ENCODE data around the gene CACNB2.
"Not testable (repeated sequence)": the region's sequence is repeated elsewhere in the genome, so short reads cannot be mapped to it uniquely, and the experiment has no call there.

The CACNB2 gene

DNA sequence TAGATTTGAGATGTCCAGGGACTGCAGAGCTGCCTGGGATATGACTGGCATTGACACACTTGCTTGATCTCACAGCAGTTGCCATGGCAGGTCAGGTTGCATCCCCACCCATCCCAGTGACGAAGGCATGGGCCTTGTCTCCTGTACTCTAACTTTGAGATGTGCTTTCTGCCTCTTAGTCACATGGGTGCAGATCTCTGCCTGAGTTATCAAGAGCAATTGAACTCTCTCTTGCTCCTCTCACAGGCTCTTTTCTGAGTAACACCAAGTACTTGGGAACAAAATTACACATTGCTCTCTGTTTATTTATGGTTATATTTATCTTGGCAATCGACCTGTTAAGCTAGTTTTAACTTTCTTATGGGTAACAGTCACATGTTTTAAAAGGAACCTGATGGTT, 273.8 kb downstream of the CACNB2 start:
- DNase-seq: no peak

DNA sequence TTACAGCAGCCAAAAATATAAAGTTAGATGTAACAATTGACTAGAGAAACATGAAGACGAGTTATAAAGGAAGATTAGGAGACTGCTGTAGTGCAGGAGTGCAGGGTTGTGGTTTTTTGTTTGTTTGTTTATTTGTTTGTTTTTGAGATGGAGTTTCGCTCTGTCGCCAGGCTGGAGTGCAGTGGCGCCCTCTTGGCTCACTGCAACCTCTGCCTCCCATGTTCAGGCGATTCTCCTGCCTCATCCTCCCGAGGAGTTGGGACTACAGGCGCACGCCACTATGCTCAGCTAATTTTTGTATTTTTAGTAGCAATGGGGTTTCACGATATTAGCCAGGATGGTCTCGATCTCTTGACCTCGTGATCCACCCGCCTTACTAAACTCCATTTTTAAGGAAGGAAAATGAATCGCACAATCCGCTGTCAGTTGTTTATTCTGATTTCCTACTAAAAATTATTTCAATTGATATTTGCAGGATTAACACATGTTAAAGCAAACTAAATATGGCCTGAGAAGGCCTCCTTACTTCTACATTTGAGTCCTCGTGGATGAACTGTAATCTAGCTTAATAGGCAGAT, 277.8 kb downstream of the CACNB2 start:
- no peak for DNase-seq

DNA sequence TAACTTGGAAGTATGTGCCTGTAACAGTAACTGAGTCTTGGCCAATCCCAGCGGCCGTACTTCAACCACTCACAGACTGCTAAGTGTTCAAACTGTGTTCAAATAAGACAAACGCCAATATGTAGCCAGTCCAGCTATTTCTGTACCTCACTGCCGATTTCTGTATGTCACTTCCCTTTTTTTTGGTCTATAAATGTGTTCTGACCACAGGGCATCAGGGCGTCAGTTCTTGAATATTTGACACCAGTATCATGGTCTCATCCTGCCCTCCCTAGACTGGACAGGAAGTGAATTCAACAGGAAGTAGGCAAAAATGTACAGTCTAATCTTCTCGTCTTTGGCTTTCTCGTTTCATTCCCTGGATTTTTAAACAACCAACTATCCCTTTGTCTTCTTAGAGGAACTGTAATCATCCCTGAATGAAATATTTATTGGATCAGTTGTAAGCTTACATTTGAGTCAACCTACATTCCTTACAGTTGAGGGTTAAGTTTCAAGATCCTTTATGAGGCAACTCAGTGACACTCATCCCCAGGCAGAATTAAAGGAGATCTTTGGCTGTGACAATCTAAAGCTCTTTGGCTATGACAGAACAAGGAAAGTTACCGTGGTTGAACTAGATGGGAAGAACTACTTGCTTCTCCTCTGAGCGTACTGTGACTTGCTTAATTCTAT, 278.5 kb downstream of the CACNB2 start:
- DNase-seq: no peak

DNA sequence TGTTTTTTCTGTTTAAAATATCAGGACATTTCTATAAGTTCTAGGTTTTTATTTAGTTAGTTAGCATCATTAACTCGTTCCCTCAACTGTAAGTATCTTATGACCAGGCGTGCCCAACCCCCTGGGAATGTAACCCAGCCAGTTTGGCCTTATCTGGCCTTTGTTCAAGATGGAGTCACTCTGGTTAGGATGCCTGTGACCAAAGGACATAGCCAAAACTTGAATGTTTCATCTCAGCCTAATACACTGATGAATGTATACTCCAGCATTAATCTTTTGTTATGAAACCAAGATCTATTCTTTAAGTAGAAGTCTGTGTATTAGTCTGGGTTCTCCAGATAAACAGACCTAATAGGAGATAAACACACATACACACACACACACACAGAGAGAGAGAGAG, 279.7 kb downstream of the CACNB2 start:
- DNase-seq: no peak

DNA sequence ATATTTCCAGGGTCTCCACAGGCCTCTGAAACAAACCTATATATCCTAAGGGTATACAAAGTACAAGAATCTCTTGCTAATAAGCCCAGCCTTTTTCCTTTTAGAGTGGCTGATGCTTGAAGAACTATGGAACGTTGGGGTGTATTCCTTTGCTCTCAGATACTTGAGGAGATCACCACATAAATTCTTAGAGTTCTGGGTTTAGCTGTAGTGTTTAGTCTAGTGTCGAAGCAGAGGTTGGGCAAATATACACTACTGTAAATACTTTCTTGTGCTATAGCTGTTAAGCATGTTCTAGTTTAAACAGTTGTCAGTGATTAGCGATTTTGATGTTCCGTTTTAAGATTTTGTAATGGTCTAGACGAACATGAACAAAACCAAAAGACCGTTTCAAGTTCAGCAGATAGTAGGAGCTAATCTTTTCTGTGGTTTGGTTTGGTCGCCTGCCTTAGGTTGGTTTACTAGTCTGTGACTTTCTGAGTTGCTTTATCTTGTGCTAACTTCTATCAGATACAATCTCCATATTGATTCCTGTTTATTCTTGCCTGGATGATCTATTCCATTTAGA, 281.6 kb downstream of the CACNB2 start:
- no peak for DNase-seq

DNA sequence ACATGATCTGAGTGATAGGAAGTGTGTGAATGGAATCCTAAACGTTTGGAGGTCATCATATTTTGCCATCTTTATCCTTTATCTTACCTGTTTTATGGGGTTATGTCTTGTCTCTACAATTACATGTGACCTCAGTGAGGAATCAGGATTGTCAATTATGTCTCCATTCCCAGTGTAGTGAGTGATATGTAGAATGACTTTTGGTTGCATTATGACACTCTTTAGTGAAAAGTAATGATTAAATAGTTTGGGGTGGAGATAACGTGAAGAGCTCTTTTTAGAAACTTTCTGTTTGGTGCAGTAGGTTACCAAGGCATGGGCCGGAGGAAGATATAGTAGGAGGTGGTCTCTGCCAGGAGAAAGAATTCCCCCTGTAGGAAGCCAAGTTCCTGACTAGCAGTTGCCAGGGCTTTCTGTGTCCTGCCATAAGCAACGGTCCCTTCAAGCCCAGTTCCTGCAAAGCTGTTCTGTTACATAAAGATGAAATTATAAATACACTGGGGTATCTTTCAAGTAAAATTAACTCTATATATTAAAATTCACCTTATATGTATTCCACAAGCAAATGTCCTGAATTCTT, 282.9 kb downstream of the CACNB2 start:
- no peak for DNase-seq

DNA sequence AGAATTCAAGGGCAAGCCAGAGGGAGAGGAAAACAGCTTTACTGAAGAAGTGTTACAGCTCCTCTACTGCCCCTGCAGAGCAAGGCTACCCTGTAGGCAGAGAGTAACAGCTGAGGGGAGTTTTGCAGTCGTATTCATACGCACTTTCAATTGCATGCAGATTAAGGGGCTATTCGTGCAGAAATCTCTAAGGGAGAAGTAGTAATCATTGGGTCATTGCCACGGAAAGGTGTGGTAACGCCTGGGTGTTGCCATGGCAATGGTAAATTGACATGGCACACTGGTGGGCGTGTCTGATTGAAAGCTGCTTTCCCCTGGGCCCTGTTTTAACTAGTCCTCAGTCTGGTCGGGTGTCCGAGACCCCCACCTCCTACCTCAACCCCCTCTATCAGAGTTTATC, 284.0 kb downstream of the CACNB2 start:
- no peak for DNase-seq

DNA sequence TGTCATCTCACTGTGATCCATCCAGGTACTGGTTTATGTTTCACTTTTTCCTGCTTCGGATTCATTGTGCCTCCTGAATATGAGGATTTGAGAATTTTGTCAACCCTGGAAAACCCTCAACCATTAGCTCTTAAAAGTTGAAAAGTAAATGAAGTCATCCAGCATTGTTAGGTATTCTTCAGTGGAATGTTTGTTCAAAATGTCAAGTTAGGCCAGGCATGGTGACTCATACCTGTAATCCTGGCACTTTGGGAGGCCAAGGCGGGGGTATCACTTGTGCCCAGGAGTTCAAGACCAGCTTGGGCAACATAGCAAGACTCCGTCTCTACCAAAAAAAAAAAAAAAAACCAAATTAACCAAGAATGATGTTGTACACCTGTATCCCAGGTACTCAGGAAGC, 289.1 kb downstream of the CACNB2 start:
- DNase-seq: no peak

DNA sequence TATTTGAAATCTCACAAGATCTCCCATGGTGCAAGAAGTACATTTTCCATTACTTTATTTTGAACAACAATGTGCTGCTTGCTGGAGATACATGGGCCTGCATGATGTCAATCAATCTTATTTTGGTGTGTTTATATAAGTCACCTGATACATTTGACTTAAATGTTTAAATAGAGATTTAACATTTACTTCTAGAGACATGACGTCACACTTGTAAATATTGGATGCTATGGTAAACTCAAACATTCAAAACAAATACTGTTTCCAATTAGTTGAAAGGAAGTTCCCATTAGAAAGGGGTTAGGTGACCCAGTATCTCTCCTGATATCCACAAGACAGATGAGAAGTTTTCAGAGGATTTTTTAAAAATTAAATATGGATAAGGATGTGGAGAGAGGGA, 296.7 kb downstream of the CACNB2 start:
- no peak for DNase-seq

DNA sequence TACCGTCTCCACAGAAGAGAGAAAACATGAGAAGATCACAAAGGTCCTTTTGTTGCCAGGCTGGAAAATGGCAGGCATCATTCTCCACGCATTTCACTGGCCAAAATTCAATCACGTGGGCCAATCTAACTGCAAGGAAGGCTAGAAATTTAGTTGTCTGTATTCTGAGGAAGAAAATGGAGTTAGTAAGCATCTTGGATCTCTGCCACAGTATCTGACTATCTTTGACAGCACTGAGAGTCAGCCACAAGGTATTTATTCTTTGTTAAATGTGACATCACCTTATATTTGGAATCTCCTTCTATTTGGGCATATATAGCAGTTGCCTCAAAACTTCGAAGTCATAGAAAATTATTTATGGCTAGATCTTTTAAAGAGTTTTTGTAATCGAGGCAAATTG, 297.3 kb downstream of the CACNB2 start:
- DNase-seq: no peak

DNA sequence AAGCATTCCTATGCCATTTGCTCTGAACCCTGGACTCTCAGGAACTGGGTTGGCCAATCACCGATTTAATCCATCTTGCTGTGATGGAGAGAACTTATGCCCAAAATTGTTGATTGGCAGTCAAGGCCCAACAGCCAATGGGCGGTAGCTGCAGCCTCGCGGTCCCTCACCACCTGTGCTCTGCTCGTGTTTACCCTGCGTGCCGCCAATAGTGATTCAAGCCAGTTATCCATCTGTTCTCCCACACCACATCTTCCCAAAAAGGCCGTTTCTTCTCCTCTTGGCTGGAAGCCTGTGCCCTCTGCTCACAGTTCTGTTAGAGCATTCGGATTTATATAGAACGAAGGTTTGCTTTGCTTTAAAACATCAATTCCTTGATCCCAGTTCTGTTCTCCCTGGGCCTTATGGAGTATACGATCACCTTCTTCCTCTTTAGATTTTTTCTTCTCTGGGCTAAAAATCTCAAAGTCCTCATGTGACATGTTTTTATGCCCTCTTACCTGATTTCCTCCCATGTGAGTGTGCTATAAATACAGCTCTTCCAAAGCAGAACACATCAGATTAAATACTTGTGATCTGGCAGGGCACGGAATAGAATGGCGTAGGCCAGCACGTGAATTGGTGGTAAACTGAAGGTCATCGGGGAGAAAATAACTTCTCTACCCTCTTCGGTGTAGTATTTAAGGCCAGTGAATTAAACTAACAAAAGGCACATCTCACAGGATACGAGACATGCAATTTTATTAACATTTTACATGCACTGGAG, 298.3 kb downstream of the CACNB2 start:
- no peak for DNase-seq

DNA sequence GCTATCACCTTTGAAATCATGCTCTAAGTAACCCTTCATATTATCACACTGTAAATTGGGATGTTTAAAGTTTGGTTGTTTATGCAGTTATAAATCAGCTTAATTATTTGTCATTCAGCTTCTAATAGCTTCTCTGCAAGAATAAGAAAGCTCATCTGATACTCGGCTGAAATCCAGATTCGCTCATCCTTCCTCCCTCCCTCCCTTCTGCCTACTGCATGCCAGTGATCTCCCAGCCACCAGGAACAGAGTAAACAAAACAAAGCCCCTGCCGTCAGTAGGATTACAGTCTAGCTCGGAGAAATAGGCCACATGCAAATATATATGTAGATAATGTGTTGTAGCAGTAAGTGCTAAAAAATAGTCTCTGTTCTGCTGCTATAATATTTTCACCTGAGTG, 299.4 kb downstream of the CACNB2 start:
- no peak for DNase-seq

DNA sequence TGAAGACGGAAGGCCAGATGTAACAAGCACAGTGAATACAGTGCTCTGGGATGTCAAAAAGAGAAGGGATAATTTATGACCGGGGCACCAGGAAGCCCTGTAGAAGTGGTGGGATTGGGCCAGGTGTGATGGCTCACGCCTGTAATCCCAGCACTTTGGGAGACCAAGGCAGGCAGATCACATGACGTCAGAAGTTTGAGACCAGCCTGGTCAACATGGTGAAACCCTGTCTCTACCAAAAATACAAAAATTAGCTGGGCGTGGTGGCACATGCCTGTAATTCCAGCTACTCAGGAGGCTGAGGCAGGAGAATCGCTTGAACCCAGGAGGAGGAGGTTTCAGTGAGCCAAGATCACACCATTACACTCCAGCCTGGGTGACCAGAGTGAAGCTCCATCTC, 305.4 kb downstream of the CACNB2 start:
- not testable (repeated sequence) for DNase-seq

DNA sequence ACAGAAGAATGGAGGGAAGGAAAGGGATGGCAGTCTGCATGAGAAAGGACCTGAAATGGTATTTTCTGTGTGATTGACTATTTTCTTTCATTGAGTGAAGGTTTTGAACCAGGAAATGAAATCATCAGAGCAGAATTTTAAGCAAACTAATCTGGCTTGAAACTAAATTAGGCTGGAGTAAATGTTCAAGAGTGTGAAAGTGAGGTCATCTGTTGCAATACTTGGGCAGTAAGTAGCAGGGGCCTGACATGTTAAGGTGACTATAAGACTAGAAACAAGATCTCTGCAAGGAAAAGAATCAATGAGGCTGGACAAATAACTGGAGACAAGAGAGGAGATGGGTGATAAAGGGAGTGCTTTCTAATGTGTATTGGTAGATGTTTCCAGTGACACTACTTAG, 306.0 kb downstream of the CACNB2 start:
- DNase-seq: no peak

DNA sequence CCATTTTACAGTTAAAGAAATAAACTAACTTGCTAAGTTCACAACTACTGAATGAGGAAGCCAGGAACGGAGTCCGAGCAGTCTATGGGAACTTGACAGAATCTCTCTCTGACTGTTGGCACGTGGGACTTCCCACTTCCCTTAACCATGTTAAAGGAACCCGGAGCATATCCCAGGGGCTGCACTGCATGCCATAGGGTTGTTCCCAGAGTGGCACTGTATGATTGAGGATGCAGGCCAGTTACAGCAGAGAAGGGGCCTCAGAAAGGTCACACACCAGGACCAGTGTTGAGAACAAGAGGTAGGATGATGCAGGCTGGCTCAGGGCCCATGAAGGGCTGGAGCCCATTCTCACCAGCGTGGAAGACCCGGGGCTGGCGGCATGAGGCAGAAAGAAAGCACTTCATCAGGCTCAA, 309.4 kb downstream of the CACNB2 start:
- no peak for DNase-seq

DNA sequence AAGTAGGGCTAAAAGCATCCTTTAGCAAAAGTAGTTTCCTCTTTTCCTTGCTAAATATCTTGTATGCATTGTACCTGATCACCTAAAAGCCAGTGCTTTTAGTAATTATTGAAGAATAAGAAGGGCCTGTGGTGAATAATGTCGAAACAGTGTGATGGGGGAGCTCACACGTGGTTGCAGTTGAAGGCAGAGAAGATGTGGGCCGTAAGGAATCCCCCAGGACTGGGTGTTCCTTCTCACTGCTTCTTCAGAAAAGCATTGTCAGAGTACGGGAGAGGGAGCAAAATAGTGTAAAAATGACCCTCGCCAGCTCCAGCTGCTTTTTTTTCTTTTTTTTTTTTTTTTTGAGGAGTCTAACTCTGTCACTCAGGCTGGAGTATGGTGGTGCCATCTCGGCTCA, 310.1 kb downstream of the CACNB2 start:
- no peak for DNase-seq

DNA sequence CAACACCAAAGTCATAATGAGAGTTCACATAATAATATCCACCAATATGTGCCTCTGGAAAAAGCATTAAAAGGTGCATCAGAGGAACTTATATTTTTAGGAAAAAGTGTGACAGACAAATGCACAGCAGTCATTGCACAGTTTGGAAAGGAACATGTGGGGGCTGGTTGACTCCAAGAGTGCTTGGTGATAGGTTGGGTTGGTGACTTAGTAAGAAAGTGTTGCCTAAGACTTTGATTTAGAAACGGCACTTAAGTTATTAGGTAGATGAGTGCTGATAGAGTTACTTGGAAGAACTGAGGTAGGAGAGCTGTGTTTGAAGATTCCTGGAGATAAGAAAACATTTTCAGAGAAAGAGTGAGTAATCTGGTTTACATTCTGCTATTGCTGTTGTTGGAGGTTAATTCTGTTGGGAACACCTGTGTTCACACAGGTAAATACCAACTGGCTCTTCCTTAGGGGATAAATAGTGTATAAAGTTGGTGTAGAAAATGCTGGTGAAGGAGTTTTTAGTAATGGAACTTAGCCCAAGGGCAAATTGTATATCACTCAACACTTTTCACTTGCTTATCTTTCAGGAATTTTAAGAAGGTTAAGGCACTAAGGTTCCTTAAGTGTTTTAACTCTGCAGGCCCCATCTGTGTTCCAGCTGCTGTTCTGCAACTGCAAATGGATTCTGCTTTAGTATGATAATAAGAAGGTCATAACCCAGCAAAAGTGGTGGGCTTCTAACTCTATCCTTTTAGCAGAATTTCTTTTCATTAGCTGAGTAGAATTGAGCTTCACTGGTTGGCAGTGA, 315.1 kb downstream of the CACNB2 start:
- DNase-seq: no peak

DNA sequence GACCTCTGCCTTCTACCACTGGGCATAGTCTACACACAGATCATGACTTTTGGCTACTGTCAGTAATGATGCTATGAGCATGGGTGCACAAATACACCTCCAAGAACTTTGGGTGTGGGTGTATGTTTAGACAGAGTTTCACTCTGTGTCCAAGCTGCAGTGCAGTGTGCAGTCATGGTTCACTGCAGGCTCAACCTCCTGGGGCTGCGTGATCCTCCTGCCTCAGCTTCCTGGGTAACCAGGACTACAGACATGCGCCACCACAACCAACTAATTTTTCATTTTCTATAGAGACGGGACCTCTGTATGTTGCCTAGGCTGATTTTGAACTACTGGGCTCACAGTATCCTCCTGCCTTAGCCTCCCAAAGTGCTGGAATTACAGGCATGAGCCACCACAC, 316.8 kb downstream of the CACNB2 start:
- no peak for DNase-seq

DNA sequence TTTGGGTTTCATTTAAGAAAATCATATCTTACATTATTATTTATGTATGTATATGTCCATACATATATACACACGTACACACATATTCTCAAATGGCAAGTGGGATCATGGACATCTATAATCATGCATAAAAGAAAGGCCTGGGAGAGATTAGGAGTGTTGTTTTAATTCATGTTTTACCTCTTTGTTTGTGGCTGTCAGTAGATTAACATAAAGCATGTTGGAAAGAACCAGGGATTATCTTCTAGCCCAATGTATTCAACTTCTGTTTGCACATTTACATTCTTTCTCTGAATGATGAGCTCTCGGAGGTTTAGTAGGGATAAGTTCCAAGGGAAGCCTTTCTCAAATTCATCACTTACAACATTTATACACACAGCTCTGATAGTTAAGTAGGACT, 319.8 kb downstream of the CACNB2 start:
- no peak for DNase-seq

DNA sequence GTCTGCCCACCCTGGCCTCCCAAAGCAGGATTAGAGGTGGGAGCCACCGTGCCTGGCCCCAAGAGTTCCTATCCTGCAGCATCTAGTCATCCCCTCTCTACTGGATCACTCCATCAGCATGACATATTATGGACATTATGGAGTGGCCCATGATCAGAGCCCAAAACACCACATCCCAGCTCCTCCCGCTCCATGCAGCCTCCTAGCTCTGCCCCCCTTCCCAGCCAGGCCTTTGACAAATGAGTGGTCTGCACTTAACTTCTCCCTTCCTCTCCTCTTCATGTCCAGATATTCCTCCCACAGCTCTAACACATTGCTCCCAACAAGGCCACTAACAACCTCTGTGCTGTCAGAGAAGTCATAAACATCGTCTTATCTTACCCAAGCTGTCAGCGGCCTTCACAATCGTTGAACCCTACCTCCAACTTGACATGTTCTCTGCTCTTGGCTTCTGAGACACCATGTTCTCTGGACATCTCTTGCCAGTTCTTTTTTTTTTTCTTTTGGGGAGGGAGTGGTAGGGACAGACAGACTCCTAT, 323.5 kb downstream of the CACNB2 start:
- DNase-seq: no peak

DNA sequence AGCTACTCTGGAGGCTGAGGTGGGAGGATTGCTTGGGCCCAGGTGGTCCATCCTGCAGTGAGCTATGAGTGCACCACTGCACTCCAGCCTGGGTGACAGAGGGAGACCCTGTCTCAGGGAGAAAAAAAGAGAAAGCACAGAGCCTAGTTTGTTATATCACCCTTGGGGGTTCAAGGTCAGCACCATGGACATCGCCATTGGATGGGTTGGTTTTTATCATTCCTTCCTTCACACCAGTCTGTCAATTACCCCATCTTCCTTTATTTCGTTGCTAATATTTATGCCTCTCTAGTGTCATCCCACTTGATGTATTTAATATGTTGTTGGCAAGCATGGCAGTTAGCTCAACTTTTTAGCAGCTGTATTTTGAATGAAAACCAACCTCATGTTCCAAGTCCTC, 328.9 kb downstream of the CACNB2 start:
- DNase-seq: no peak

DNA sequence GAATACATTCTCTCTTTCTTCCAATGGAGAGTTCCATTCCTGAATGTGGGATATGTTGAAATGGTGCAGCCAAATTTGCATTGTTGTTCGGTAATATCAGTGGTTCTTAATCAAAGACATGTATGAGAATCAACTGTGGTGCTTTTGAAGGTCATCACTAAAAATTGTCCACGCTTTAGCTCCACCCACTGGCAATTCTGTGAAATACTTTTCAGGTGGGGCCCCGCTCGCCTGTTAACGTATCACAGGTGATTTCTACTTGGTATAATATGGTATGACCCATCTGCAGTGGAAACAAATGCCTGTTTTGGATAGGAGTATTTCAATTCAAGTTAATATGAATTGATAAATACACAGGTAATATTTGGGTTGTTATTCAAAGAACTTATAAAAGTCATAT, 332.8 kb downstream of the CACNB2 start:
- no peak for DNase-seq

Data from NCI-H2107 (cell line).